PC-9 (cell line): ENCODE data around the gene PAGR1. TPM values are rescaled to one million over a fixed set of nuclear protein-coding genes. Genes with fewer than 3 reads are reported as not detected.

Experiments
- BruUV-seq: library from RNA; stranded (reverse); fragments of 400-500 nt; replicated peaks from 2 replicates; lab custom pipeline; 2021; lab: Mats Ljungman, UMichigan
- CTCF ChIA-PET: fragments of 300-600 bp; sonication (Branson Sonifier 250); formaldehyde crosslinking; loops from one replicate; lab custom pipeline; 2022; ENCODE audit warnings: antibody characterized with exemption; lab: Charles Lee
- POLR2A ChIA-PET: fragments of 300-600 bp; sonication (Branson Sonifier 250); formaldehyde crosslinking; loops from one replicate; lab custom pipeline; 2022; ENCODE audit warnings: antibody characterized with exemption; ENCODE audit not compliant: unreplicated experiment; lab: Charles Lee
- DNase-seq, 2 experiments: peaks; one replicate each; pipeline versions ENCODE4 v3.0.0 to v3.0.0-alpha.2; 2015 to 2022; ENCODE audit warnings: mixed read lengths in 1 of 2
- H2AFZ ChIP-seq: fragments of 200-600 bp; sonication (generic); 2 replicates; pipeline ENCODE4 v1.8.1; 2017; ENCODE audit warnings: antibody characterized with exemption
- H3F3A ChIP-seq: fragments of 200-600 bp; sonication (generic); 2 replicates; pipeline ENCODE4 v1.8.1; 2017; ENCODE audit warnings: antibody characterized with exemption, mild to moderate bottlenecking, low read depth; ENCODE audit not compliant: insufficient read depth
- H3K27ac ChIP-seq: fragments of 200-600 bp; sonication (generic); 2 replicates; pipeline ENCODE4 v1.6.1; 2016; ENCODE audit warnings: mixed run types
- H3K27me3 ChIP-seq: fragments of 200-600 bp; sonication (generic); 2 replicates; pipeline ENCODE4 v1.6.1; 2016; ENCODE audit warnings: low read depth, mixed run types; ENCODE audit not compliant: insufficient read depth
- H3K36me3 ChIP-seq: fragments of 200-600 bp; sonication (generic); 2 replicates; pipeline ENCODE4 v1.6.1; 2016; ENCODE audit warnings: low read depth, mixed run types
- H3K4me1 ChIP-seq: fragments of 200-600 bp; sonication (generic); replicated peaks from 2 replicates; pipeline ENCODE4 v1.6.1; 2016; ENCODE audit warnings: mixed run types; ENCODE audit not compliant: insufficient read depth
- H3K4me2 ChIP-seq: fragments of 200-600 bp; sonication (generic); 2 replicates; pipeline ENCODE4 v1.6.1; 2017; ENCODE audit warnings: mixed run types
- H3K4me3 ChIP-seq: fragments of 200-600 bp; sonication (generic); 2 replicates; pipeline ENCODE4 v1.6.1; 2016; ENCODE audit warnings: mixed run types
- H3K79me2 ChIP-seq: fragments of 200-600 bp; sonication (generic); 2 replicates; pipeline ENCODE4 v1.6.1; 2017; ENCODE audit warnings: low read depth, mixed run types
- H3K9me2 ChIP-seq: fragments of 200-600 bp; sonication (generic); 2 replicates; pipeline ENCODE4 v1.8.1; 2017; ENCODE audit warnings: mild to moderate bottlenecking; ENCODE audit not compliant: insufficient read depth
- H3K9me3 ChIP-seq: fragments of 200-600 bp; sonication (generic); 2 replicates; pipeline ENCODE4 v1.8.1; 2016; ENCODE audit warnings: low read depth; ENCODE audit not compliant: insufficient read depth
- H4K20me1 ChIP-seq: fragments of 200-600 bp; sonication (generic); 2 replicates; pipeline ENCODE4 v1.8.1; 2017; ENCODE audit not compliant: insufficient read depth
- EZH2 ChIP-seq: fragments of 200-600 bp; sonication (generic); IDR thresholded peaks from 2 replicates; pipeline ENCODE4 v1.8.0; 2017; ENCODE audit warnings: antibody characterized with exemption, low read depth
- intact Hi-C: fragments of 100-400 bp; cut with micrococcal nuclease; formaldehyde crosslinking; loops from one replicate; pipeline ENCODE4 v1.10.0; 2022; ENCODE audit not compliant: unreplicated experiment
- total RNA-seq: library from RNA; stranded (reverse); gene quantifications from 2 replicates; pipeline ENCODE4 v1.2.3, GENCODE V29; 2021
- TF ChIP-seq, protein P1 (sequence below): fragments of 200-600 bp; sonication (generic); conservative IDR thresholded peaks from 2 replicates; pipeline ENCODE4 v1.6.1; 2017; ENCODE audit warnings: mixed run types, antibody characterized with exemption, mild to moderate bottlenecking, moderate library complexity

Gene PAGR1
- total RNA-seq, 1 experiment from 2014 or later = 27.5 TPM

DNA sequence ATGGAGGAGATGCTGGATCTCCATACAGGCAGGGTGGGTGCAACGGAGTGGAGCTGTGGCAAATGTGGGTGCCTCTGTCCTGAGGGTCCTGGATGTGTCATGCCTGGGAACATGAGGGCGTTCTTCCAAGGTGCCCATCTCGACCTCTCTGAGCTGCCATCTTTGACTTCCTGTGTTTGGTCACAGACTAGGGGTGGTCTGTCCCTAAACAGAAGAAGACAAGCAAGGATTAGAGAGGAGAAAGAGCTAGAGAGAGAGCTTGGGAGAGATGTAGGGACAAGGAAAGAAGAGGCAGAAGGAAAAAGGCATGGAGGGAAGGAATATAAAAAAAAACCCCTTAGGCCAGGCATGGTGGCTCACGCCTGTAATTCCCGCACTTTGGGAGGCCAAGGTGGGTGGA, 41.2 kb upstream of the PAGR1 start:
- Histone ChIP-seq H3F3A (peaks cover 35% of the 10 kb centered on the region), H2AFZ (no peak overlapping the region), H3K36me3 (no peaks in the 10 kb centered on the region), H3K9me2 (no peaks in the 10 kb centered on the region), H4K20me1 (no peaks in the 10 kb centered on the region), H3K4me1 (peaks cover 56% of the 10 kb centered on the region), H3K79me2 (no peaks in the 10 kb centered on the region), H3K4me3 (no peak overlapping the region), H3K4me2 (no peak overlapping the region), H3K27ac (no peak overlapping the region), H3K9me3 (no peaks in the 10 kb centered on the region), H3K27me3 (no peaks in the 10 kb centered on the region)
- intact Hi-C loops = no loop called here
- CTCF ChIA-PET = no interaction called here
- POLR2A ChIA-PET = no interaction called here
- TF ChIP-seq EZH2 = no peak
- TF ChIP-seq, protein P1, sequence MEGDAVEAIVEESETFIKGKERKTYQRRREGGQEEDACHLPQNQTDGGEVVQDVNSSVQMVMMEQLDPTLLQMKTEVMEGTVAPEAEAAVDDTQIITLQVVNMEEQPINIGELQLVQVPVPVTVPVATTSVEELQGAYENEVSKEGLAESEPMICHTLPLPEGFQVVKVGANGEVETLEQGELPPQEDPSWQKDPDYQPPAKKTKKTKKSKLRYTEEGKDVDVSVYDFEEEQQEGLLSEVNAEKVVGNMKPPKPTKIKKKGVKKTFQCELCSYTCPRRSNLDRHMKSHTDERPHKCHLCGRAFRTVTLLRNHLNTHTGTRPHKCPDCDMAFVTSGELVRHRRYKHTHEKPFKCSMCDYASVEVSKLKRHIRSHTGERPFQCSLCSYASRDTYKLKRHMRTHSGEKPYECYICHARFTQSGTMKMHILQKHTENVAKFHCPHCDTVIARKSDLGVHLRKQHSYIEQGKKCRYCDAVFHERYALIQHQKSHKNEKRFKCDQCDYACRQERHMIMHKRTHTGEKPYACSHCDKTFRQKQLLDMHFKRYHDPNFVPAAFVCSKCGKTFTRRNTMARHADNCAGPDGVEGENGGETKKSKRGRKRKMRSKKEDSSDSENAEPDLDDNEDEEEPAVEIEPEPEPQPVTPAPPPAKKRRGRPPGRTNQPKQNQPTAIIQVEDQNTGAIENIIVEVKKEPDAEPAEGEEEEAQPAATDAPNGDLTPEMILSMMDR = no peak
- BruUV-seq = no TSS peak
- DNase-seq = no peak

DNA sequence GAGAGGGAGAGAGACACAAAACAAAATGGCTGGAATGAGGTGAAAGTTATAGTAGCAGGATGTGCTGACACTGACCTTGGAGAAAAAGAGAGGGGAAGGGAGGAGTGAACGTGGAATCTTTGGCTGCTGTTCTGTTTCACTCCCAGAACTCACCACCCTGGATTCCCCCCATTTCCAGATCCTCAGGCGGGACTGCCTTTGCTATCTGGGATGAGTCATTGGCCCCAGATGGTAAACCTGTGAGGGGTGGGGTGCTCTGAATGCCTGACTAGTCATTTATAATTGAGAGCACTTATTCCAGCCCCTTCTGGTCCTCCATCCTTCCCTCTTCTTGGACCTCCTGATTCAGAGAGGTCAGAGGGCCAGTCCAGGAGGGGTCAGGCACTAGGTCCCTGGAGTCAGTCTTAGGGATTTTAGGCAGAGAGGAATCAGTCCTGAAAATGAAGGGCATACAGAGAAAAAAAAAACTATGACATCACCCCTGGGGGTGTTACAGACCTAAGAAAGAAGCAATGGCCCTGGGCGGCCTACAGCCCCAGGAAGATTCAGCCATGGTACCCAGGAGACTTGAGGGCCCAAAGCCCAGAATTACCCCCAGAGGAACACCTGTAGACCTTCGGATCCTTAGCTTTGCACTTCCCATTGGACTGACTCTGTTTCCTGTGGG, 40.1 kb upstream of the PAGR1 start:
- Histone ChIP-seq H3K4me2 (peak overlapping the region; percentile 33), H3K27ac (no peak overlapping the region), H3K36me3 (no peaks in the 10 kb centered on the region), H3K9me3 (no peaks in the 10 kb centered on the region), H2AFZ (no peak overlapping the region), H4K20me1 (no peaks in the 10 kb centered on the region), H3K27me3 (no peaks in the 10 kb centered on the region), H3F3A (peaks cover 40% of the 10 kb centered on the region), H3K4me1 (peaks cover 68% of the 10 kb centered on the region), H3K4me3 (no peak overlapping the region), H3K79me2 (no peaks in the 10 kb centered on the region), H3K9me2 (no peaks in the 10 kb centered on the region)
- POLR2A ChIA-PET = no interaction called here
- CTCF ChIA-PET = no interaction called here
- BruUV-seq = no TSS peak
- DNase-seq = peak; percentile 71 to 79
- no peak for TF ChIP-seq EZH2
- TF ChIP-seq, protein P1 = no peak
- intact Hi-C loops = no loop called here

DNA sequence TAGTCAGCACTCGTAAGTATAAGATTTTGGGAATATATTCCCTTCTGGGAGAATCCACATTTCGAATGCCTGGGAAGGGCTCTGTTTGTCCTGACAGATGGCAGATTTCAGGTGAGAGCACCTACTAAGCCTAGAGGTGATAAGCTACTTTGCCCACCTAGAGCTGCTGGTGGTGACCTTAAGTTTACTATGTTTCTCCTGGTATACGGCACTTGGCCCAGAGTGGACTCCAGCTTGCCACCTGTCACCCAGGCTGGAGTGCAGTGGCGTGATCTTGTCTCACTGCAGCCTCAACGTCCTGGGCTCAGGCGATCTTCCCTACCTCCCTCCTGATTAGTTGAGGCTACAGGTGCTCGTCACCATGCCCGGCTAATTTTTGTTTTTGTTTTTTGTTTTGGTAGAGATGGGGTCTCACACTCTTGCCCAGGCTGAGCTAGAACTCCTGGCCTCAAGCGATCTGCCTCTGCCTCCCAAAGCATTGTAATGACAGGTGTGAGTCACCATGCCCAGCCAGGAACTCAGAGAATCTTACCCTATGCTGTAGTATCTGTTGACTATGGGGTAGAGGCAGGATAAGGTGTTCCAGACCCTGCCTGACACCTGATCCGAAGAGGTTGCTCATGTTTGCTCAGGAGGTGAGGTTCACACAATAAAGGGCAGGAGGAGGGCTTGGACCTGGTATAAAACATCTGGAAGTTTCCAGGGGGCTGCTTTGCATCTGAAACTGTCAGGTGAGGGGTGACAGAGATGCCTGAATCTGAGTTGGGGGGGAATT, 38.2 kb upstream of the PAGR1 start, which contains the start of gene ZG16:
Gene ZG16, plus strand, starts transcription at position 681 of the 775 bp plus-strand sequence. CDS start 1,011 bp downstream, outside the sequence.
- no peak within 1 kb of the TSS for H2AFZ ChIP-seq
- CTCF ChIA-PET = no interaction called here
- no peaks in the 10 kb centered on the region for H3K9me2 ChIP-seq
- no peaks in the 10 kb centered on the region for H3K36me3 ChIP-seq
- H3K27me3 ChIP-seq = no peaks in the 10 kb centered on the region
- H3K27ac ChIP-seq = peak within 1 kb of the TSS; percentile 53
- peak; percentile 38 to 64 for DNase-seq
- POLR2A ChIA-PET = interaction anchor here (0.7 kb wide), 1 partner anchor 11 kb away, joined by 5 read pairs; no protein-coding TSS in a partner anchor
- intact Hi-C loops = no loop called here
- H3K4me3 ChIP-seq = peak within 1 kb of the TSS; percentile 5; the same call in 1 of the 2 replicates
- no peaks in the 10 kb centered on the region for H4K20me1 ChIP-seq
- 0 out of 2 replicates have a peak, but pooled peaks cover 1% of the 10 kb centered on the region for H3K9me3 ChIP-seq
- peak within 1 kb of the TSS; percentile 57 for H3K4me2 ChIP-seq
- no TSS peak for BruUV-seq
- H3F3A ChIP-seq = peaks cover 44% of the 10 kb centered on the region
- no peaks in the 10 kb centered on the region for H3K79me2 ChIP-seq
- TF ChIP-seq, protein P1 = no peak
- TF ChIP-seq EZH2 = no peak
- peaks cover 74% of the 10 kb centered on the region for H3K4me1 ChIP-seq
